Stimulated activated CD8-positive, alpha-beta memory T cell treated with anti-CD3 and anti-CD28 coated beads, Interleukin-12 subunit alpha, Interleukin-12 subunit beta, amount 100 ng/mL, for 1 hour (primary cell): ENCODE data around the gene DIRAS3.
"Not testable (repeated sequence)": the region's sequence is repeated elsewhere in the genome, so short reads cannot be mapped to it uniquely, and the experiment has no call there.

ENCODE experiments used
- DNase-seq: peaks from one replicate; pipeline ENCODE4 v3.0.0-alpha.2; 2020; ENCODE audit warnings: low read depth

The DIRAS3 gene

GRCh38 chr1:68024635-68025338, 25.6 kb downstream of the DIRAS3 start:
- DNase-seq, result no peak

GRCh38 chr1:68016381-68016780, 34.0 kb downstream of the DIRAS3 start:
- no peak for DNase-seq

- DNase-seq, result no peak
These were observed 34.5 kb downstream of the DIRAS3 start for GRCh38 chr1:68015971-68016370.

- no peak for DNase-seq
These were observed 35.1 kb downstream of the DIRAS3 start for GRCh38 chr1:68015369-68015768.

GRCh38 chr1:68013351-68013750, 37.1 kb downstream of the DIRAS3 start:
- no peak for DNase-seq

GRCh38 chr1:68011657-68012375, 38.6 kb downstream of the DIRAS3 start:
- DNase-seq, result no peak

- DNase-seq, result no peak
These were observed 39.9 kb downstream of the DIRAS3 start for GRCh38 chr1:68010543-68010942.

- no peak for DNase-seq
These were observed 40.3 kb downstream of the DIRAS3 start for GRCh38 chr1:68010090-68010489.

- DNase-seq, result not testable (repeated sequence)
These were observed 46.8 kb downstream of the DIRAS3 start for GRCh38 chr1:68003626-68004025.

GRCh38 chr1:68000191-68000590, 50.2 kb downstream of the DIRAS3 start:
- no peak for DNase-seq

- no peak for DNase-seq
These were observed 52.7 kb downstream of the DIRAS3 start for GRCh38 chr1:67997746-67998145.
